Activated B cell treated with CpG ODN at 0.5 μM for 24 hours (primary cell): Measurements from ENCODE around the gene AKT1. TPM values are rescaled to one million over a fixed set of nuclear protein-coding genes. Genes with fewer than 3 reads are reported as not detected.

Experiments used
- ATAC-seq: fragments of 200-7000 bp; cut with Tn5 transposase; one replicate; pipeline ENCODE4 v1.10.0; 2021; ENCODE audit warnings: low read depth, mild to moderate bottlenecking, moderate library complexity
- CTCF ChIA-PET: fragments of 350-600 bp; sonication (Branson Sonifier 250); formaldehyde crosslinking; loops from one replicate; lab custom pipeline; 2021; ENCODE audit warnings: antibody characterized with exemption; lab: Charles Lee
- POLR2A ChIA-PET: fragments of 350-600 bp; sonication (Branson Sonifier 250); formaldehyde crosslinking; loops from one replicate; lab custom pipeline; 2021; ENCODE audit warnings: antibody characterized with exemption; lab: Charles Lee
- DNase-seq: peaks from one replicate; pipeline ENCODE4 v3.0.0; 2022
- H3K27ac Mint-ChIP-seq: one replicate; pipeline ENCODE4 v1.8.0; 2020; ENCODE audit warnings: mixed read lengths
- H3K27me3 Mint-ChIP-seq: one replicate; pipeline ENCODE4 v1.8.0; 2021; ENCODE audit warnings: mixed read lengths
- H3K36me3 Mint-ChIP-seq: one replicate; pipeline ENCODE4 v1.8.0; 2021; ENCODE audit warnings: low read depth, mixed read lengths
- H3K4me1 Mint-ChIP-seq: one replicate; pipeline ENCODE4 v1.8.0; 2021; ENCODE audit warnings: mixed read lengths
- H3K4me3 Mint-ChIP-seq: one replicate; pipeline ENCODE4 v1.8.0; 2020; ENCODE audit warnings: mild to moderate bottlenecking, mixed read lengths
- H3K9me3 Mint-ChIP-seq: one replicate; pipeline ENCODE4 v1.8.0; 2020; ENCODE audit warnings: mixed read lengths
- CTCF ChIP-seq: fragments of 200-600 bp; IDR thresholded peaks from one replicate; pipeline ENCODE4 v1.8.0; 2022; ENCODE audit warnings: antibody characterized with exemption, mild to moderate bottlenecking
- intact Hi-C: fragments of 100-400 bp; cut with micrococcal nuclease; formaldehyde crosslinking; loops from one replicate; pipeline ENCODE4 v1.15.1; 2024
- total RNA-seq: library from RNA; stranded (reverse); gene quantifications from 2 replicates; pipeline ENCODE4 v1.2.3, GENCODE V29; 2022

AKT1 gene
- total RNA-seq, 1 donor from 2014 or later = 80.8 TPM

- H3K4me3 Mint-ChIP-seq = no peak overlapping the region
- H3K36me3 Mint-ChIP-seq = no peaks in the 10 kb centered on the region
- TF ChIP-seq CTCF = no peak
- POLR2A ChIA-PET = no interaction called here
- DNase-seq (no peak), ATAC-seq (no peak)
- peaks cover 9% of the 10 kb centered on the region for H3K27me3 Mint-ChIP-seq
- no peaks in the 10 kb centered on the region for H3K4me1 Mint-ChIP-seq
- H3K27ac Mint-ChIP-seq = no peak overlapping the region
- CTCF ChIA-PET = no interaction called here
- intact Hi-C loops = no loop called here
- H3K9me3 Mint-ChIP-seq = no peaks in the 10 kb centered on the region
Observed at GRCh38 chr14:104735830-104736642, 59.5 kb downstream of the AKT1 start.

- DNase-seq (no peak), ATAC-seq (no peak)
- no peaks in the 10 kb centered on the region for H3K36me3 Mint-ChIP-seq
- no peaks in the 10 kb centered on the region for H3K9me3 Mint-ChIP-seq
- no peak overlapping the region for H3K27ac Mint-ChIP-seq
- ChIA-PET POLR2A (no interaction called here), CTCF (no interaction called here)
- H3K4me1 Mint-ChIP-seq = no peaks in the 10 kb centered on the region
- intact Hi-C loops = no loop called here
- H3K4me3 Mint-ChIP-seq = no peak overlapping the region
- H3K27me3 Mint-ChIP-seq = peaks cover 5% of the 10 kb centered on the region
- TF ChIP-seq CTCF = no peak
Observed at GRCh38 chr14:104734991-104735779, 60.4 kb downstream of the AKT1 start.

- no peak for ATAC-seq
- no peaks in the 10 kb centered on the region for H3K4me1 Mint-ChIP-seq
- no peaks in the 10 kb centered on the region for H3K36me3 Mint-ChIP-seq
- intact Hi-C loops = no loop called here
- no peak for DNase-seq
- POLR2A ChIA-PET = no interaction called here
- peaks cover 3% of the 10 kb centered on the region for H3K27me3 Mint-ChIP-seq
- no peak overlapping the region for H3K27ac Mint-ChIP-seq
- no peaks in the 10 kb centered on the region for H3K9me3 Mint-ChIP-seq
- H3K4me3 Mint-ChIP-seq = no peak overlapping the region
- TF ChIP-seq CTCF = no peak
- CTCF ChIA-PET = no interaction called here
Observed at GRCh38 chr14:104734601-104734990, 61.0 kb downstream of the AKT1 start.

- DNase-seq = no peak
- ATAC-seq = no peak
- ChIA-PET POLR2A (no interaction called here), CTCF (no interaction called here)
- no peak for TF ChIP-seq CTCF
- intact Hi-C loops = no loop called here
- H3K4me3 Mint-ChIP-seq = no peak overlapping the region
- no peak overlapping the region for H3K27ac Mint-ChIP-seq
- peaks cover 3% of the 10 kb centered on the region for H3K27me3 Mint-ChIP-seq
- no peaks in the 10 kb centered on the region for H3K36me3 Mint-ChIP-seq
- no peaks in the 10 kb centered on the region for H3K4me1 Mint-ChIP-seq
- no peaks in the 10 kb centered on the region for H3K9me3 Mint-ChIP-seq
Observed at GRCh38 chr14:104734051-104734587, 61.4 kb downstream of the AKT1 start.
